ENCODE results near the gene NUTM1. TPM values are rescaled to one million over a fixed set of nuclear protein-coding genes. Genes with fewer than 3 reads are reported as not detected.
"Not testable (repeated sequence)": the region's sequence is repeated elsewhere in the genome, so short reads cannot be mapped to it uniquely, and the experiment has no call there.

NUTM1 gene
- total RNA-seq, 1 donor from 2014 or later = not detected

DNA sequence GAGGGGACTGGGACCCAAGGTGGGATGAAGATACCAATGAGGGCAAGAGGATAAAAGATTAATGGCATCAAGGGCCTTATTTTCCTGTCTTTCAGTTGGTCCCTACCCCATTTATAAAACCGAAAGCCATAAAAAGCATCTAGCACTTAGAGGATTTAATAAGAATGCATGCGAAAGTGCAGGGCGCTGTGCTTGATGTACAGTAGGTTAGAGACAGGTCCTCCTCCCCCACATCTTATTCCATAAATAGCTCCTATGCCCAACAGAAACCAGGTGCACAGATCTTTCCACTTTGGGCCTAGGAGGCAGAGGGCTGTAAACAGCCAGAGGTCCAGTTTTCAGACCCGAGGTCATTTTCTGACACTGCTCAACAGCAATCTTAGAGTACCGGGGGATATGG is 22.7 kb downstream of the NUTM1 start:
- DNase-seq = no peak

DNA sequence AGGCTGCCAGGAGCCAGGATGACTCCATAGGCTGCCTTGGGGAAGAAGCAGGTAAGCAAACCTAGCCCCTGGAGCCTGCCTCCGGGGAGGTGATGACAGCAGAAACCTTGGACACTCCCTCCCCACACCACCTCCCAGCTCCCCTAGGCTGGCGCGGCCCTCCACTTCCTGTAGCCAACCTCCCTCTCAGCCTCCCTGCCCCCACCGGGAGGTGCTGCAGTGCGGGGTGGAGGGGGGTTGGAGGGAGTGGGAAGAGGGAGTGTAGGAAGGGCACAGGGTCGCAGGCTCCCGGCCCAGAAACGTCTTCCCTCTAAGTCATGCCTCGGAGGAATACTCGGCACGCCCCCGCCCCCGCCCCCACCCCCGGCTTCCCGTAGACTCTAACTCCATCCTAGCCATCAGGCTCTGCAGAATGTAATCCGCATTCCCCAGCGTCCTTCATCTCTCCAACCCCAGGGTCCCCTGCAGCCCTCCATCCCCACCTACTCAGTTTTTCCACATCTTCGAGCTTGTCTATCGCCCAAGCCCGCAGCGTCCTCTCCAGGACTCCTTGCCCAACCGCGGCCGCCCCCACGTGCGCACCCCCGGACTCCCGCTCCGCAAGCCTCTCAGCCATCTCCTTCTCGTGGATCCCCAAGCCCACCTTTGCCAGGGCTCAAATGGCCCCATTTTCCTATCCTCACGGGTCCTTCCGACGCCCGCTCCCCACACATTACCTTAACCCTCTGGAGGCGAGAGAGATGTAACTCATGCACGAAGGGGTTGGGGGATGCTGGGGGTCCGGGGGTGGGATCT is 23.4 kb downstream of the NUTM1 start:
- peak; percentile 41 for DNase-seq

DNA sequence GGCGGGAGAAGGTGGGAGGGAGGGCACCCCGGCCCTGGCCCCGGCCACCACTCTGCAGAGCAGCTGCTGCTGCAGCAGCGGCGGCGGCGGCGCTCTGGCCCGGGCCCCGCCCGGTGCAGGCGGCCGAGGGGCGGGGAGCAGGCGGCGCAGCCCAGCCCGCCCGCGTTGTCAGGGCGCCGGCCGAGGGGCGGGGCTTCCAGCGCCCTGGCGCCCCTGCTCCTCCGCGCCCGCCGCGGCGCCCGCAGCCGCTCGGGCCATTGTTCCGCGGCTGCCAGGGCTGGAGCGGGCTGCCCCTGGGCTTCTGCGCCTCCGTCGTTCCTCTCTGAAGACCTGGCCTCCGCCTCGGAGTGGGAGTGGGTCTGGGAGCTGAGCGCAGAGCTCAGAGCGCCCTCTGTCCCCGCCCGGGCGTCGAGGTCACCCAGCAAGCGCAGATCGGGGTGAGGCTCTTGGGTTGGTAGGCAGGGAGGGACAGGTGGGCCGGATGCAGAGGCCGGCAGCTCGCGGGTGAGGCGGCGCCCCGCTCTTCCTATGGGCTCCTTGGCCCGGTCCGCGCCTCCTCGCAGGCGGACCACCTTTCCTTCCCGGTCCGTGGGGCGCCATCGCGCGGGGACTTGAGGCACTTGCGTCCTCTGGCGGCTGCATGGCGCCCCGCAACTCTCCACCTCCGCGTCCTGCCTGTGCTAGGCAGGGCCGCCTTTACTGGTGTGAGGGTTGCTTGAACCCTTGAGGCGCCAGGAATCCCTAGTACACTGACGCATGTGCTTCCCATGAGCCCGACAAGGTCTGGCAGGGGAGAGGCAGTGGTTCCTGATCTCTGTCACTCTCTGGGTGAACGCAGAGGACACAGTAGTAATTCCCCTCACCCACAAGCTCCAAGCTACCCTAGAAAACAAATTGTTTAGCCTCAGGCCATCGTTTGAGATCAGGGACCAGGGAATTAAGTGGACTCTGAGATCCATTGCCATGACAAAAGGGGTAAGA is 24.3 kb downstream of the NUTM1 start, which contains the start of gene LPCAT4:
TSS of gene LPCAT4 (minus strand) at position 96 of the 981 bp plus-strand sequence. CDS start 96 bp downstream, outside the sequence.
- DNase-seq = peak; percentile 93

DNA sequence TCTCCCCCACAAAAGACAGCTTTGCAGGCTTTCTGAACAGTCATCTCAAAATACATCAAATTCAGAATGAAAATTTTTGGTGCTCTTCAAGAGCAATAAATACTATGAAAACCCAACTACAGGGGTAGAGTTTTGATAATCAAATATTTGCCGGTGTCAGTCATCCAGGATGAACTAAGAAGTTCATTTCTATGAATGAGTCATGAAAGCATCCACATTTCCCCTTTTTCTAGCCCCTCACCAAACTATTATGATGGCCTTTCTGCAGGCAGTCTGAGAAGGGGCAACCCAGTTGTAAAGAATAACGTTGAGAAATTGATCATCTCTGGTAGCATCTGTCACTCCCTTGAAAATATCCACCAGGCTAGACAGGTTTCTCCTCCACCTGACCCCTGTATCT is 27.0 kb downstream of the NUTM1 start:
- DNase-seq = no peak

DNA sequence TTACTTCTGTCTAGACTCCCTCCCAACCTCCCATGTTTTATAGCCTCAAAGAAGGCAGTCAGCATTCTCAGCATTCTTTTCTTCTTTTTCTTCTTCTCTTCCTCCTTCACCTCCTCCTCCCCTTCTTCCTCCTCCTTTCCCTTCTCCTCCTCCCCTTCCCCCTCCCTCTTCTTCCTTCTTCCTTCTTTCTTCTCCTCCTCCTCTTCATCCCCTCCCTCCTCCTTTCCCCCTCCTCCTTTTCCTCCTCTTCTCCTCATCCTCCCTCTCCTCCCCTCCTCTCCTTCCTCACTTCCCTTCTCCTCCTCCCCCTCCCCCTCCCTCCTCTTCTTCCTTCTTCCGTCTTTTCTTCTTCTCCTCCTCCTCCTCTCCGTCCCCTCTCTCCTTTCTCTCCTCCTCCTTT is 27.5 kb downstream of the NUTM1 start:
- DNase-seq = no peak

DNA sequence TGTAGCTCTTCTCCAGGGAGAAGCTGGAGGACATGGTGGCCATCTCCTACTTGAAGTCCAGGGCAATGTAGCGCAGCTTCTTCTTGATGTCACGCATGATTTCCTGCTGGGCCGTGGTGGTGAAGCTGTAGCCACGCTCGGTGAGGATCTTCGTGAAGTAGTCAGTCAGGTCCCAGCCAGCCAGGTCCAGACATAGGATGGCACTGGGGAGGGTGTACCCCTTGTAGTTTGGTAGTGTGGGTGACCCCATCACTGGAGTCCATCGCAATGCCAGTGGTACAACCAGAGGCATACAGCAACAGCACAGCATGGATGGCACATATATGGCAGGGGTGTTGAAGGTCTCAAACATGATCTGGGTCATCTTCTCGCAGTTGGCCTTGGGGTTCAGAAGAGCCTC is 30.8 kb downstream of the NUTM1 start:
- no peak for DNase-seq

DNA sequence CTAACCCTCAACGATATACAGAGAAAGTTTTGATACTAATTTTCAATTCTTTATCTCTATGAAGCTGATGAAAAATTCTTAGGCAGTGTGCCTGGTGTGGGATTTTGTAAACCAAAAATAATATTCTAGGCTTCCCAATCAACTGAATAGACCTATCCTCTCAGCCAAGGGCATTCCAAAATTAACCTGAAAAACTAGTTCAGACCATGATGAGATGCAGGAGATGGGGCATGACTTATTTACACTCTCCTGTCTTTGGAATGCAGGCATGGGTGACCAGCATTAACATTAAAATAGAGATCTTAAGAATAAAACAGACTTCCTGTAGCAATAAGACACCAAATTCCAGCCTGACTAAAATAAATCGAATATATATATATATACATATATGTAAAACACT is 31.7 kb downstream of the NUTM1 start:
- DNase-seq = no peak

DNA sequence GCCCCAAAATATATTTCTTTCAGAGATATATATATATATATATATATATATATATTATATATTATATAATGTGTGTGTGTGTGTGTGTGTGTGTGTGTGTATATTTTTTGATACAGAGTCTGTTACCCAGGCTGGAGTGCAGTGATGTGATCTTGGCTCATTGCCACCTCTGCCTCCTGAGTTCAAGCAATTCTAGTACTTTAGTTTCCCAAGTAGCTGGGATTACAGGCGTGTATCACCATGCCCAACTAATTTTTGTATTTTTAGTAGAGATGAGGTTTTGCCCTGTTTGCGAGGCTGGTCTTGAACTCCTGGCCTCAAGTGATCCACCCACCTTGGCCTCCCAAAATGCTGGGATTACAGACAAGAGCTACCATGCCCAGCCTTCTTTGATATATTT is 32.4 kb downstream of the NUTM1 start:
- not testable (repeated sequence) for DNase-seq

DNA sequence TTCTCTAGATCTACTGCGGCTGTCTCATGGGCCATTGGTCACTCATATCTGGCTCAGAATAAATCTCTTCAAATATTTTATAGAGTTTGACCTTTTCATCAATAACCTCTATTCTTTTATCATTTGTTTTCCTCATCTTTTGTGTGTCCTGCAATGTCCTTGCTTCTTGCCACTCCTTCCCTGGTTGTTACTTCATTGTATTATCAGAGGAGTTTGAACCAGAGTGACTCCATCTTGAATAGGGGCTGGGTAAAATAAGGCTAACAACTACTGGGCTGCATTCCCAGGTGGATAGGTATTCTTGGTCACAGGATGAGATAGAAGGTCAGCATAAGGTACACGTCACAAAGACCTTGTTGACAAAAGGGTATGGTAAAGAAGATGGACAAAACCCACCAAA is 33.7 kb downstream of the NUTM1 start:
- DNase-seq = no peak

DNA sequence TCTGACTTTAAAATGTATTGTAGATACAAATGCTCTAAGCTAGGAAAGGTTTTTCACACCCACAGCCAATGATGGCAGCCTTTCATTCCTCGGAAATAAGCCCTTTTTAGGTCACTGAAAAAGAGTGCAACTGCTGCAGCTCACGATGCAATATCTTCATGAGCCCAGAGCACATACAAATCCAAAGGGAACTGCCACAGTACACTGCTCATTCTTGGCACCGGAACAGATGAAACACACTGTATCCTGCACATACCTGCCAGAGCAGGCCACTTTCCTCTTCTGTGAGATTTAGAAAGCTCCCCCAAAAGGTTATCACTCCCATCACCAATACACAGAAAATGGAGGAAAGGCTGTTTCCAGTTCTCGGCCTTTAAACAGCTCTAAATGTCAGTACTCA is 37.4 kb downstream of the NUTM1 start:
- DNase-seq = not testable (repeated sequence)

DNA sequence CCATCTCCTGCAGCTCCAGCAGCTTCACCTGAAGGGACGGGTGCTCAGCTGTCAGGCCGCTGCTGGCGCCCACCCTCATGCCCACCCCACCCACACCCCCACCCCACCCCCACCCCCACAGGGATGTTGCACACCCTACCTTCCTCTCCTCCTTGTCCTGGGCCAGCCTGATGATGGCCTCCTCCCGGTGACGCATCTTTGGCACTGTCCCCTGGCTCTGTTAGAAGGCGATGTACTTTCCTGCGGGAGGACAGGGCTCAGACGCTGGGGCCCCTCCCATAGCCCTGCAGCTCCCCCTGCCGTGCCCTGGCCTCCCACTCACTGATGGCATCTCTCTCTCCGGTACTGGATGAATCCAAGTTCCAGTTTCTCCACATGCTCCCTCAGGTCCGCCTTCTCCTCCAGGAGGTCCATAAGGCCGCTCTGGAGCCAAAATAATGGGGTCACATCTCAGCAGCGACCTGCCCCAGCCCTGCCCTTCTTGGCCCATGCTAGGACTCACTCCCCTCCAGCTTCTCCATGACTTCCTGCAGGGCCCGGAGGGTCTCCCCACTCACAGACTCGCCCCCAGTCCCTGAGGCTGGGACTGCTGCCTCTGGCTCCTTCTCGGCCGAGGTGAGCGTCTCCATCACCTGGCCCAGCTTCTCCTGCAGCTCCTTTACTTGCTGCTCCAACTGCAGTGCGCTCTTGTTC is 38.9 kb downstream of the NUTM1 start:
- not testable (repeated sequence) for DNase-seq

DNA sequence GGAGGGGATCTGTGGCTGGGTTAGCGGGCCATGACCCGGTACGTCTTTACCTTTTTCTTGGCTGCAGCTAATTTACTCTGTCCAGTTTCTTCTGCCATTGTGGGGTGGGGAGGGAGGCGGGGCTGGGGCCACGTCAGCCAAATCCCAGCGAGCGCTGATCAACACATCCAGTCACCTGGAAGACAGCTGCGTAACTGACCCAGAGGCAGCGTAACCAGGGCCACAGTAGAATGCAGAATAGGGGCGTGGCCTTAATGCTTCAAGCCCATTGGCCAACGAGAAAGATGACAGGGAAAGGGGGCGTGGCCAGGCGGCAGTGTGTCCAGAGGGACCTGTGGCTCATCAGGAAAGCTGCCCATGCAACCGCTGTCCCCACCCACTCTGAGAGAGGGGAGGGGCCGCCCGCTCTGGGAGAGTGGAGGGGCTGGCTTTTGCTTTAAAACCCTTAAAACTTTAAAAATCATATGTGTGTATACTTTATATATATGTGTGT is 46.5 kb downstream of the NUTM1 start:
- DNase-seq = not testable (repeated sequence)

DNA sequence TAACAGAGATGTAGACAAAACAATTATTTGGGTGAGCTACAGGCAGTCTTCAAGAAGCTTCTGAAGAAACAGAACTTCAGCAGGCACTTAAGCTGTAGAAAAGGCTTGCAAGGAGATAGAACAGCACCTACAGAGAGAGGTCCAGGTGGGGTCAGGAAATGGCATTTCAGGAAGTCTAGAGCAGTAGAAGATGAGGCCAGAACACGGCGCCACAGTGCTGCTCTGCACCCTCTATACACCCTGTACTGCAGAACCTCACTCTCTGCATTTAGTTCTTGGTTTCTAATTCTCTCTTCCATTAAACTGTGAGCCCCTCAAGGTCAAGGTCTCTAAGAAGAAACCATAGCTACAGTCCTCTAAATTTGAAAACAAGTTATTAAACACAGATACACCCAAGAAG is 49.9 kb downstream of the NUTM1 start:
- DNase-seq = not testable (repeated sequence)

DNA sequence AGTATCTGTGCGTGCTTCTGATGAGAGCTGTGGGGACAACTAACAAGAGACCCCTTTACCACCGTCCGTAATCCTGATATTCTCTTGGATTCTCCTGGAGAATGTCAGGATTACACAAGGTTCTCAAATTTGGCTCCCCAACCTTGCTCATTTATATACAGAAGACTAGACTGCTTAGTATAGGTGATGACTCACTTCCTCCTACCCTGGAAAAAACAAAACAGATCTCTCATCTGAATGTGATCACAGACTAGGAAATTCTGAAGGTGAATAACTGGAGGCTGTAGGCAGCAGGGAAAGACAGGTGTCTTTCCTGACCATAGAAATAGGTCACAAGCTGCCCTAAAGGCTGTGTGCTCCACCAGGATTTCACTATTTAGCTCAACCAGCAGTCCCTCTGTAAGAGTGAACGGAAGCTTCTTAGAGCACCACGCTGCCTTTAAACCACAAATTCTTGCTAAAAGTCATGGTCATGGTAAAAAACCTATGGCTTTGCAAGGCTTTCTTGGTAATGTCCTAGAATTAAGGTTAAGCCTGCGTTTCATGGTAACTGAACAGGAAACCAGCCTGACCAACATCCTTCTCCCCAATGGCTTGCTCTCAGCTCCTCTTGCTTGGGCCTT is 54.6 kb downstream of the NUTM1 start:
- not testable (repeated sequence) for DNase-seq

DNA sequence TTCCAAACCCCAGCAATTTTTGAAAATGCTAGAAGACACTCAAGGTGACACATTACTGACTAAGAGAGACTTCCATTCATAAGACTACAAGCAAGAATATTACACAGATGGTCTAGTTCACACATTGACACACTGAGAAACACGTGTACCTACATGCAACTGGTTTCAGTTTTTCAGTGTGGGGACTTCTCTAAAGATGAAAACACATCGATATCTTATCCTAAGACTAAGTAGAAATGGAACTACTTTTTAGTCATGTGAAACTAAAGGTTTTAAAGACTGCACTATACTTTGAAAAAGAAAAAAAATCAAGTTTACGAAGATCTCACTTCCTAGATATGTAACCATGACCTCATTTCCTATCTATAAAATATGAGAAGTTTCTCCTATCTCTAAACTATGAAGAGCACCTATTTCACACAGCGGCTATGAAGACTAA is 60.1 kb downstream of the NUTM1 start:
- DNase-seq = not testable (repeated sequence)

DNA sequence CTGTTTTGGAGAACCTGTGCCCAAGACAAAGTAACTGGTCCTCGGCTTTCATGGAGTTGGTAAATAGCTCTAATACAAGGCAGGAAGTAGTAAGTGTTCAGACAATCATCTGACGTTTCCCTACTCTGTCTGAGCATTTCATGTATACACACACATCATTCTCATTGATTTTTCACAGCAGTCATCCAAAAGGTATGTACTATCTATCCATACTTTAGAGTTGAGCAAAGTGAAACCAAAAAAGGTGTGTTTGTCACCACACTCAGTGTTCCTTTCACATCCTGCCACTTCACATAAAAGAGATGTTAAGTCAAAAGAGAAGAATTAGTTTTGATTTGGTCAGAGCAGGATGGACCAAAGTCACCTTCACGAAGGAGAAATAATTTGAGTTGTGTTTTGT is 60.8 kb downstream of the NUTM1 start:
- not testable (repeated sequence) for DNase-seq

Other genes starting within 250 kb of the NUTM1 start
- 23.7 and 37.1 TPM in 2 replicates for gene EMC7, start 241.5 kb upstream of the NUTM1 start, total RNA-seq
- gene PGBD4, start 241.2 kb upstream of the NUTM1 start, total RNA-seq = 1.2 and 1.3 TPM in 2 replicates
- 43.5 and 54.8 TPM in 2 replicates for gene KATNBL1, start 133.2 kb upstream of the NUTM1 start, total RNA-seq
- 110 and 164 TPM in 2 replicates for gene EMC4, start 118.3 kb upstream of the NUTM1 start, total RNA-seq
- 23.8 and 42.8 TPM in 2 replicates for gene SLC12A6, start 5.5 kb upstream of the NUTM1 start, total RNA-seq
- gene NOP10, start 179 bp upstream of the NUTM1 start, total RNA-seq = 181 and 222 TPM in 2 replicates
- 8.5 and 9.5 TPM in 2 replicates for gene LPCAT4, start 23.9 kb downstream of the NUTM1 start, total RNA-seq
- gene GOLGA8A, start 94.5 kb downstream of the NUTM1 start, total RNA-seq = 8.0 and 8.8 TPM in 2 replicates
- gene GOLGA8B, start 240.3 kb downstream of the NUTM1 start, total RNA-seq = 7.1 and 28.6 TPM in 2 replicates

Measured in dermis blood vessel endothelial cell (primary cell).